NCI-H2081 treated with DMSO at 0.1 percent for 48 hours (cell line): ENCODE data around the gene SLC23A3.
"Not testable (repeated sequence)": the region's sequence is repeated elsewhere in the genome, so short reads cannot be mapped to it uniquely, and the experiment has no call there.

ENCODE experiments used
- DNase-seq: peaks from one replicate; lab custom pipeline; 2025; lab: John Stamatoyannopoulos, UW

Gene SLC23A3

DNA sequence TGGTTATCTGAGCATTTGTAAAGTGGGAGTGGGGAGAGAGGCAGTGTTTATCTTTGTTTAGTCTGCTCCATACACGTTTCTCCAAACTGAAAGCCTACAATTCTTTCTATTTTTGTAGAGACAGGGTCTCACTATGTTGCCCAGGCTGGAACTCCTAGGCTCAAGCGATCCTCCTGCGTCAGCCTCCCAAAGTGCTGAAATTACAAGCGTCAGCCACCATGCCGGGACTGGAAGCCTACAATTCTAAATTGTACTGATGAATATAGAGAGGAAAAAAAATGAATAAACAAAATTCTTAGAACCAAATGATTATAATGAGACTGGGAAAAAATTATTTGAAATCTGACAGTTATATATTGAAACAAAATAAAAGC, 35.3 kb upstream of the SLC23A3 start:
- DNase-seq: no peak

DNA sequence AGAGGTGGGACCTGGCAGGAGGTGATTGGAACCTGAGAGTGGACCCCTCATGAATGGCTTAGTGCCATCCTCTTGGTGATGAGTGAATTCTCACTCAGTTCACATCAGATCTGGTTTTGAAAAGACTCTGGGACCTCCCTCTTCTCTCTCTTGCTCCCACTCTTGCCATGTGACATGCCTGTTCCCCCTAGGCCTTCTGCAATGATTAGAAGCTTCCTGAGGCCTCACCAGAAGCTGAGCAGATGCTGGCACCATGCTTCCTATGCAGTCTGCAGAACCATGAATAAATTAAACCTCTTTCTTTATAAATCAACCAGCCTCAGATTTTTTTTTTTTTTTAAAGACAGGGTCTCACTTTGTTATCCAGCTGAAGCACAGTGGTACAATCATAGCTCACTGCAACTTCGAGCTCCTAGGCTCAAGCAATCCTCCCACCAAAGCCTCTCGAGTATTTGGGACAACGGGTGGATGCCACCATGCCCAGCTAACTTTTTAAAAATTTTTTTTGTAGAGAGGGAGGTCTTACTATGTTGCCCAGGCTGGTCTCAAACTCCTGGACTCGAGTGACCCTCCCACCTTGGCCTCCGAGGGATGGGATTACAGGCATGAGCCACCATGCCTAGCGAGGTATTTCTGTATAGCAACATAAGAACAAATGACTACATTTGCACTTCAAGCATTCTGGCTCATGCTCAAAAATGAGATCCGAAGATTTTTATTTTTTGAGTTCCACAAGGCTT, 34.8 kb upstream of the SLC23A3 start:
- no peak for DNase-seq

DNA sequence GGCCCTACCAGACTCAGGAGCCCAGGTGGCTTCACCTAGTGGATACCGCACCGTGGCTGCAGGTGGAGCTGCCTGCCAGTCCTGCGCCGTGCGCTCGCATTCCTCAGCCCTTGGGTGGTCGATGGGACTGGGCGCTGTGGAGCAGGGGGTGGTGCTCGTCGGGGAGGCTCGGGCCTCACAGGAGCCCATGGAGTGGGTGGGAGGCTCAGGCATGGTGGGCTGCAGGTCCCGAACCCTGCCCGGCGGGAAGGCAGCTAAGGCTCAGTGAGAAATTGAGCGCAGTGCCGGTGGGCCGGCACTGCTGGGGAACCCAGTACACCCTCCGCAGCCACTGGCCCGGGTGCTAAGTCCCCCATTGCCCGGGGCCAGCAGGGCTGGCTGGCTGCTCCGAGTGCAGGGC, 31.5 kb upstream of the SLC23A3 start:
- DNase-seq: not testable (repeated sequence)

GRCh38 chr2:219200502-219201326, 30.9 kb upstream of the SLC23A3 start:
- not testable (repeated sequence) for DNase-seq

DNA sequence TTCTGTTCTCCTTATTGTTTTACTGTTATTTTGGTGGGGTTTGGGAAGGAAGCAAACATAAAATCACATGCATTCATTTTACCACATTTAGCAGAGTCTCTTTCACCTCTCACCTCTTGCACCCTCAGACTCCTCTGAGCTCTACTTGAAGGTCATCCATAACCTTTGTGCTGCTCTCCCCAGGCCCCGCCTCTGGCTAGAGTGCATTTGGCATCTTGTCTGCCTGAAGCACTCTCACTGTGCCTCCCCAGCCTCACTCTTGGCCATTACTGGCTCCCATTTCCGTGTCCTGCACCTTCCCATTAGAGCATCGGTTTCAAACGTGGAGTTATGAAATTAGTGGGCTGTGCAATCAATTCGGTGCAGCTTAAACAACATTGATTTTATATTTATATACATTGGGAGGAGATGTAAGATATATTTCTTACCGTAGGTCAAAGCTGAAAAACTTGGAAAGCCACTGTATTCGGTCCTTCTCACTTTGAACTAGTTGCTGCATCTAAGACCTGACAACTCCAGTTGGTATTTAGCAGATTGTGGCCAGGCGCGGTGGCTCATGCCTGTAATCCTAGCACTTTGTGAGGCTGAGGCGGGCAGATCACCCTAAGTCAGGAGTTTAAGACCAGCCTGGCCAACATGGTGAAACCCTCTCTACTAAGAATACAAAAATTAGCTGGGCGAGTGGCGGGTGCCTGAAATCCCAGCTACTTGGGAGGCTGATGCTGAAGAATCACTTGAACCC, 29.8 kb upstream of the SLC23A3 start:
- no peak for DNase-seq

DNA sequence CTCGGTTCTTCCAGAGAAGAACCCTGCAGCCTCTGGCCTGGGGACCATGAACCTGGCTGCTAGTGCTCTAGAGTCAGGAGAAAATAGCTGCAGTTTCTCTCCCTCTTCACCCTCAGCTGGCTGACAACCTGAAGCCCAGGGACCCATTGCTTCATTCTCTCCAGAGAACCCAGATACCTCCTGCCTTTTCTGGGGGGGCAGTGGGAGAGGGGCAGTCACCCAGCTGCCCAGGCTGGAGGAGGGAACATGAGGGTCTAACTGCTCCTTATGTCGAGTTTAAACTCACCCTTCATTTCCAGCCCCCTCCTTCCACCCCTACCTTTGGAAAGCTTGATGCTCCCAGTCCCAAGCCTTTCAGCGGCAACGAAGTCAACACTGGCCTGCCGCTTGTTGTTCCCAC, 29.1 kb upstream of the SLC23A3 start:
- DNase-seq: no peak

- DNase-seq: no peak
Measured at GRCh38 chr2:219197388-219197787, 27.6 kb upstream of the SLC23A3 start.

GRCh38 chr2:219186754-219187456, 17.1 kb upstream of the SLC23A3 start:
- DNase-seq: no peak

GRCh38 chr2:219184121-219184520, 14.3 kb upstream of the SLC23A3 start:
- DNase-seq: no peak

DNA sequence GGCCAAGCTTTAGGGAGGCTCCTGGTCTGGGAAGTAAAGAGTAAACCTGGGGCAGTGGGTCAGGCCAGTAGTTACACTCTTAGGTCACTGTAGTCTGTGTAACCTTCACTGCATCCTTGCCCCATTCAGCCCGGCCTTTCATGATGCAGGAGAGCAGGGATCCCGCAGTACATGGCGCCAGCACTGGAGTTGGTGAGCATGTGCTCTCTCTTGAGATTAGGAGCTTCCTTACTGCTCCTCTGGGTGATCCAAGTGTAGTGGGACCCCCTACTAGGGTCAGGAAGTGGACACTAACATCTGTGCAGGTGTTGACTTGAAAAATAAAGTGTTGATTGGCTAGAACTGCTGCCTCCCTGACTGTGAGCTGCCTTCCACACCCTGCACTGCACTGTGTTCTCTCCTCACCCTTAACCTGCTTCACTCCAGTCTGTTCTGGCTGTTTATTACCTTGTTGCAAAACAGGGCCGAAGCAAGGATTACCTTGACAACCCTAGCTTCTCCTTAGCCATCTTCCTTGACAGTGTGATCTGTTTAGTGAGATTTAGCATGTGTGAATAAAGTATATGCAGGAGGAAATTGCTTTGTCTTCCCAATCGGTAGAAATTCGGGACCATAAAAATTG, 13.4 kb upstream of the SLC23A3 start:
- no peak for DNase-seq

DNA sequence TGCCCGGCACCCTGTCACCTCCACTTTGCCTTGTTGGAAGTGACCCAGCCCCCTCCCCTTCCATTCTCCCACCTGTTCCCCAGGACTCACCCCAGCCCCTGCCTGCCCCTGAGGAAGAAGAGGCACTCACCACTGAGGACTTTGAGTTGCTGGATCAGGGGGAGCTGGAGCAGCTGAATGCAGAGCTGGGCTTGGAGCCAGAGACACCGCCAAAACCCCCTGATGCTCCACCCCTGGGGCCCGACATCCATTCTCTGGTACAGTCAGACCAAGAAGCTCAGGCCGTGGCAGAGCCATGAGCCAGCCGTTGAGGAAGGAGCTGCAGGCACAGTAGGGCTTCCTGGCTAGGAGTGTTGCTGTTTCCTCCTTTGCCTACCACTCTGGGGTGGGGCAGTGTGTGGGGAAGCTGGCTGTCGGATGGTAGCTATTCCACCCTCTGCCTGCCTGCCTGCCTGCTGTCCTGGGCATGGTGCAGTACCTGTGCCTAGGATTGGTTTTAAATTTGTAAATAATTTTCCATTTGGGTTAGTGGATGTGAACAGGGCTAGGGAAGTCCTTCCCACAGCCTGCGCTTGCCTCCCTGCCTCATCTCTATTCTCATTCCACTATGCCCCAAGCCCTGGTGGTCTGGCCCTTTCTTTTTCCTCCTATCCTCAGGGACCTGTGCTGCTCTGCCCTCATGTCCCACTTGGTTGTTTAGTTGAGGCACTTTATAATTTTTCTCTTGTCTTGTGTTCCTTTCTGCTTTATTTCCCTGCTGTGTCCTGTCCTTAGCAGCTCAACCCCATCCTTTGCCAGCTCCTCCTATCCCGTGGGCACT, 12.7 kb upstream of the SLC23A3 start:
- no peak for DNase-seq

DNA sequence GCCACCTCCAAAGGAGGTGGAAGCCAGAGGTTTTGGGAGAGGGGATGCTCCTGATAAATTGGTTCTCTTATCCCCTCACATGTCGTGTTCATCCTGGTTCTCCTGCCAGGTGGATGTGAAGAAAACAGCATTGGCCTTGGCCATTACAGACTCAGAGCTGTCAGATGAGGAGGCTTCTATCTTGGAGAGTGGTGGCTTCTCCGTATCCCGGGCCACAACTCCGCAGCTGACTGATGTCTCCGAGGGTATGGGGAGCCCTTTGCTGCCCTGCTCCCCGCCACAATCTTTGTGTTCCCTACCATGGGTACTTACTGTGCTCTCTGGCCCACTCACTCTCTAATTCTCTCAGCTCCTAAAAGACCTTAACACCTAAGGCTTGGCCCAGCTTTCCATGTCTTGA, 11.7 kb upstream of the SLC23A3 start:
- no peak for DNase-seq

- no peak for DNase-seq
Measured at GRCh38 chr2:219180961-219181360, 11.1 kb upstream of the SLC23A3 start.

DNA sequence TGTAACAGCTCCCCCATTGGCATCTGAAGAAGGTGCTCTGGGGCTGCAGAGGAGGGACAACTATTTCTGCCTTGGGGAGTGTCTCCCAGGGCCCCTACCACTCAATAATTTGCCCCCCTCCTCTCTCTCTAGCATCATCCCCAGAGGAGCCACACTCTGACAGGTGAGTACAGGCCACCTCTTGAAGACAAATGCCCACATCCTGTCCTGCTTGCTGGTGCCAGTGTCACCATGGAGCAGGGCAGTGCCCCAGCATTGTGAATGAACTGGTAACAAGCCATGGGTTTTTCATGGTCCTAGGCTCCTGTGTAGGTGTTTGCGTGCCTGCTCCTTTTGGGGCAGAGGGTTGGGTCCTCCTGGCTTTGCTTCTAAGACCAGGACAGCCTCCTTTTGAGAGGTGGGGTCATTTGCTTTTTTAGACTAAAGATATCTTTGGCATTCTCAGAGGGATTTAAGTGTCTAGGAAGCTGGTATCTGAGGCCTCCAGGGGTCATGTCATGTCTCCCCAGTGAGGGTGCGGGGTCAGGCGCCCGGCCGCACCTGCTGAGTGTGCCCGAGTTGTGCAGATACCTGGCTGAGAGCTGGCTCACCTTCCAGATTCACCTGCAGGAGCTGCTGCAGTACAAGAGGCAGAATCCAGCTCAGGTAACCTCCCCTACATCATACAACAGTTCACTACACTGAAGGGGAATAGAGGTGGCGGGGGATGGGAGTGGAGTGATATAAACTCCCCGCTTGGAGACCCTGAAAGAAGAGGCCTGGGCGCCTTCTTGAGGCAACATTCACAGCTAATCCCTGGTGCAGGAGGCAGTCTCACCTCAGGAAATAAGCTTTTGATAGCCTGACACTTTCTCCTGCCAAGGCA, 10.0 kb upstream of the SLC23A3 start:
- no peak for DNase-seq

DNA sequence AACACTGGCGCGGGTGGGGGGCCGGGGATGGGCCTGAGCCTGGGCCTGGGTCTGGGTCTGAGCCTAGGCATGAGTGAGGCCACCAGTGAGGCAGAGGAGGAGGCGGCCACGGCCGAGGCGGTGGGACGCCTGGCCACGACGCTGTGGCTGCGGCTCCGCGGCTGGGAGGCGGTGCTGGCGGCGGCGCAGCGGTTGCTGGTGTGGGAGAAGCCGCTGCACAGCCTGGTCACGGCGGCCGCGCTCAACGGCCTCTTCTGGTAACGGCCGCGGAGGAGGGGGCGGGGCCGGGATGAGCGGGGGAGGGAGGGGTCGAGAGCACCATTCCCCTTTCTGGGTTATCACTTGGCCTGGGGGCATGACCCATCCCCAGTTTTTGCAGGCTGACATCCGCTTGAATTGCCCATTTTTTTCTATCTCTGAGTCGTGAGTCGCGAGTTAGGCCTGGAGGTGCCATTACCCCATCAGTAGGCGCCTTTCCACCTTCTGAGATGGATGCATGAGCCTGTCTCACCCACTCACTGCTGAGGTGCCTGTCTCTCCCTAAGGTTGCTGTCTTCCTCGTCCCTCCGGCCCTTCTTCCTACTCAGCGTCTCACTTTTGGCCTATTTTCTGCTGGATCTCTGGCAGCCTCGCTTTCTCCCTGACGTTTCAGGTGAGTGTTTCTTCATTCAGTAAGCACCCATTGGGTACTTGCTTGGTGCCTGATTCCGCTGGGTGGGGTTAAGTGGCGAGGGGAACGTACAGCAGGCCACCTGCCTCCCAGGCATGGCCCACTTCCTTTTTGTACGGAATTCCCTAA, 8.7 kb upstream of the SLC23A3 start:
- no peak for DNase-seq

- DNase-seq: peak; percentile 15
Measured at GRCh38 chr2:219177552-219178376, 7.9 kb upstream of the SLC23A3 start, which contains the start of gene RETREG2. TSS of gene RETREG2 (plus strand) at chr2:219178275. CDS start at chr2:219178353, 78 bp downstream.

DNA sequence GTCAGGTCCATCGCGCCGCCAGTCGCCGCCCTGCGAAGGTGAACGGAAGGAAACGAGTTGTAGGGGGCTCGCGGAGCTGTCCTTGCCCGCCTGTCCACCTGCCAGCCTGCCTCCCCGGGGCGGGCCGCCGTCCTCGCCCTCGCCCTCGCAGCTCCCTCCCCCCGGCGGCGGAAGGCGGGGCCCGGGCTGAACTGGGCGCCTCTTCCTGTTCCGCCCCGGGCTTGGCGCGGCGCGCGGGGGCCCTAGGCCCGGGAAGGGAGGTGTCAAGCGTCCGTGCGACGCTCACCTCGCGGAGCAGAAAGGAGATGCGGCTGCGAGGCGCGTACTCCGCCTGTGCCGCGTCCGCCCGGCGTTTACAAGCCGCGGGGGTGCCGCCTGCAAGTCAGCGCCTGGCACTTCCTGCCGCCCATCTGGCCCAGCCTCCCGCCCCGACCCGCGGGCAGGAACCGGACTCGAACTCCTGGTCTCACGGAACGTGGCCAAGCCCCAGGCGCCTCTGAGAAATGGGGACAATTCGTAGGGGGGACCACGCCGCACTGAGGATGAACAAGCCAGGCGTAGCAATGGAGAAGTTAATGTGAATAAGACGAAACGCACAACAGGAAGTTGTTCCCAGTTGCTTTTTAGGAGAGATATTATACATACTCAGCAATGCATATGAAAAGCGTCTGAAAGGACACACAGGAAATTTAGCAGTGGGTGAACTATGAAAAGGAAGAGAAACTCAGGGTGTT, 7.2 kb upstream of the SLC23A3 start, which contains the start of gene CNPPD1:
Gene CNPPD1 (minus strand): TSS at position 108 of the 734 bp plus-strand sequence. CDS start 97 bp downstream, at position 11.
- DNase-seq: peak; percentile 51
